Upper lobe of right lung (tissue), 1 donor: ENCODE measurements around the gene CPD. TPM values are rescaled to one million over a fixed set of nuclear protein-coding genes. Genes with fewer than 3 reads are reported as not detected.

ENCODE experiments used
- ATAC-seq: fragments of 200-7000 bp; cut with Tn5 transposase; one replicate; pipeline ENCODE4 v1.9.1; 2020; ENCODE audit warnings: mild to moderate bottlenecking, moderate library complexity
- DNase-seq: peaks from one replicate; pipeline ENCODE4 v3.0.0-alpha.2; 2020
- H3K27ac ChIP-seq: fragments of 200-600 bp; one replicate; pipeline ENCODE4 v1.8.0; 2022
- H3K27me3 ChIP-seq: fragments of 200-600 bp; one replicate; pipeline ENCODE4 v1.8.0; 2022; ENCODE audit warnings: mild to moderate bottlenecking
- H3K36me3 ChIP-seq: fragments of 200-600 bp; one replicate; pipeline ENCODE4 v1.8.0; 2022
- H3K4me1 ChIP-seq: fragments of 200-600 bp; one replicate; pipeline ENCODE4 v1.8.0; 2022
- H3K4me3 ChIP-seq: fragments of 200-600 bp; one replicate; pipeline ENCODE4 v1.8.0; 2022; ENCODE audit warnings: mild to moderate bottlenecking
- H3K9me3 ChIP-seq: fragments of 200-600 bp; one replicate; pipeline ENCODE4 v1.8.0; 2022
- intact Hi-C: fragments of 100-400 bp; cut with DNase I; formaldehyde crosslinking; loops from one replicate; pipeline ENCODE4 v1.11.0; 2022
- total RNA-seq: library from RNA; stranded (reverse); fragmentation: NEBNext Ultra II Directional; extraction: Animal tissue kit (Norgen Biotek cat#: 25700); gene quantifications from one replicate; pipeline ENCODE4 v1.2.1, GENCODE V29; 2021
- TF ChIP-seq, protein P1 (sequence below): fragments of 200-600 bp; IDR thresholded peaks from one replicate; pipeline ENCODE4 v1.8.0; 2022; ENCODE audit warnings: antibody characterized with exemption
- donor health status: DM: no; HTN: yes; CAD: no; lungs with severe emphysema.

CPD gene
- total RNA-seq, 1 donor from 2014 or later = 75.3 TPM

DNA sequence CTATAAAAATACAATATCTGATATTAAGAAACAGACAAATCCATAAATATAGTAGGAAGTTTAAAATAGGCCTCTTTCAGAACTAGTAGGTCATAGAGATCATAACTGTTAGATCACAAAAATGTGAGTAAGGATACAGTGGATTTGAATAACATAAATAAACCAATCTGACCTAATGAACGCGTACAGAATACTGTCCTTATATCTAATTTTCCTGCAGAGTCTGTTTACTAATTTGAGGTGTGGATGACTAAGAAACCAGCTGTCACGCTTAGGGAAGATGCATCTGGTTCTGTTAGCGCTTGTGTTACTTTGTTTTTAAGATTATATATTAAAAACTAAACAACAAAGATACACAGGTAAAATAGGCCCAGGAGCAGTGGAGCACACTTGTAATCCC is 14.8 kb downstream of the CPD start:
- intact Hi-C loops = no loop called here
- Histone ChIP-seq H3K4me3 (no peak overlapping the region), H3K36me3 (peaks cover 34% of the 10 kb centered on the region), H3K4me1 (no peaks in the 10 kb centered on the region), H3K27ac (no peak overlapping the region), H3K9me3 (no peaks in the 10 kb centered on the region), H3K27me3 (no peaks in the 10 kb centered on the region)
- ATAC-seq = no peak
- TF ChIP-seq, protein P1, sequence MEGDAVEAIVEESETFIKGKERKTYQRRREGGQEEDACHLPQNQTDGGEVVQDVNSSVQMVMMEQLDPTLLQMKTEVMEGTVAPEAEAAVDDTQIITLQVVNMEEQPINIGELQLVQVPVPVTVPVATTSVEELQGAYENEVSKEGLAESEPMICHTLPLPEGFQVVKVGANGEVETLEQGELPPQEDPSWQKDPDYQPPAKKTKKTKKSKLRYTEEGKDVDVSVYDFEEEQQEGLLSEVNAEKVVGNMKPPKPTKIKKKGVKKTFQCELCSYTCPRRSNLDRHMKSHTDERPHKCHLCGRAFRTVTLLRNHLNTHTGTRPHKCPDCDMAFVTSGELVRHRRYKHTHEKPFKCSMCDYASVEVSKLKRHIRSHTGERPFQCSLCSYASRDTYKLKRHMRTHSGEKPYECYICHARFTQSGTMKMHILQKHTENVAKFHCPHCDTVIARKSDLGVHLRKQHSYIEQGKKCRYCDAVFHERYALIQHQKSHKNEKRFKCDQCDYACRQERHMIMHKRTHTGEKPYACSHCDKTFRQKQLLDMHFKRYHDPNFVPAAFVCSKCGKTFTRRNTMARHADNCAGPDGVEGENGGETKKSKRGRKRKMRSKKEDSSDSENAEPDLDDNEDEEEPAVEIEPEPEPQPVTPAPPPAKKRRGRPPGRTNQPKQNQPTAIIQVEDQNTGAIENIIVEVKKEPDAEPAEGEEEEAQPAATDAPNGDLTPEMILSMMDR = no peak
- DNase-seq = no peak

- Histone ChIP-seq H3K4me1 (no peaks in the 10 kb centered on the region), H3K9me3 (no peaks in the 10 kb centered on the region), H3K27me3 (no peaks in the 10 kb centered on the region), H3K36me3 (peaks cover 34% of the 10 kb centered on the region), H3K27ac (no peak overlapping the region), H3K4me3 (no peak overlapping the region)
- no peak for DNase-seq
- TF ChIP-seq, protein P1 = no peak
- ATAC-seq = no peak
- intact Hi-C loops = no loop called here
Observed at GRCh38 chr17:30393911-30394867, 15.5 kb downstream of the CPD start.

- ATAC-seq (no peak), DNase-seq (no peak)
- Histone ChIP-seq H3K27ac (no peak overlapping the region), H3K27me3 (no peaks in the 10 kb centered on the region), H3K4me3 (no peak overlapping the region), H3K4me1 (no peaks in the 10 kb centered on the region), H3K9me3 (no peaks in the 10 kb centered on the region), H3K36me3 (peaks cover 26% of the 10 kb centered on the region)
- intact Hi-C loops = no loop called here
- TF ChIP-seq, protein P1 = no peak
Observed at GRCh38 chr17:30395398-30396022, 16.8 kb downstream of the CPD start.

- H3K4me1 ChIP-seq = no peaks in the 10 kb centered on the region
- H3K27me3 ChIP-seq = no peaks in the 10 kb centered on the region
- intact Hi-C loops = no loop called here
- TF ChIP-seq, protein P1 = no peak
- H3K9me3 ChIP-seq = no peaks in the 10 kb centered on the region
- H3K4me3 ChIP-seq = no peak overlapping the region
- DNase-seq (no peak), ATAC-seq (no peak)
- peaks cover 21% of the 10 kb centered on the region for H3K36me3 ChIP-seq
- no peak overlapping the region for H3K27ac ChIP-seq
Observed at GRCh38 chr17:30396129-30396528, 17.4 kb downstream of the CPD start.

- H3K27ac ChIP-seq = no peak overlapping the region
Observed at GRCh38 chr17:30396612-30397011, 17.9 kb downstream of the CPD start.

More at GRCh38 chr17:30396612-30397011, 17.9 kb downstream of the CPD start:
- TF ChIP-seq, protein P1 = no peak
- peaks cover 16% of the 10 kb centered on the region for H3K36me3 ChIP-seq
- intact Hi-C loops = no loop called here
- H3K27me3 ChIP-seq = no peaks in the 10 kb centered on the region
- DNase-seq (no peak), ATAC-seq (no peak)
- H3K4me3 ChIP-seq = no peak overlapping the region
- no peaks in the 10 kb centered on the region for H3K9me3 ChIP-seq
- no peaks in the 10 kb centered on the region for H3K4me1 ChIP-seq
